Endodermal cell (in vitro differentiated cells): Measurements from ENCODE around the gene RABGGTA. TPM values are rescaled to one million over a fixed set of nuclear protein-coding genes. Genes with fewer than 3 reads are reported as not detected.
"Not testable (repeated sequence)": the region's sequence is repeated elsewhere in the genome, so short reads cannot be mapped to it uniquely, and the experiment has no call there.

ENCODE experiments used
- DNase-seq: peaks from one replicate; pipeline ENCODE4 v3.0.0-alpha.2; 2017
- H3K27ac ChIP-seq: 2 replicates; pipeline ENCODE4 v1.5.1; 2013; ENCODE audit warnings: mild to moderate bottlenecking, low read depth, low read length, moderate library complexity
- H3K27me3 ChIP-seq: 2 replicates; pipeline ENCODE4 v1.6.1; 2013; ENCODE audit warnings: mild to moderate bottlenecking, low read length, moderate library complexity; ENCODE audit not compliant: insufficient read depth, control insufficient read depth, poor library complexity, severe bottlenecking
- H3K36me3 ChIP-seq: 2 replicates; pipeline ENCODE4 v1.7.0; 2013; ENCODE audit warnings: mild to moderate bottlenecking, low read length, moderate library complexity; ENCODE audit not compliant: control insufficient read depth, insufficient read depth
- H3K4me1 ChIP-seq: one replicate; pipeline ENCODE4 v1.7.0; 2013; ENCODE audit warnings: low read length; ENCODE audit not compliant: control insufficient read depth, insufficient read depth
- H3K4me3 ChIP-seq: 2 replicates; pipeline ENCODE4 v1.5.1; 2013; ENCODE audit warnings: mild to moderate bottlenecking, low read length, moderate library complexity
- H3K9ac ChIP-seq: 2 replicates; pipeline ENCODE4 v1.6.1; 2013; ENCODE audit warnings: mild to moderate bottlenecking, low read length, moderate library complexity; ENCODE audit not compliant: poor library complexity, severe bottlenecking; ENCODE audit errors: extremely low read depth
- H3K9me3 ChIP-seq: 2 replicates; pipeline ENCODE4 v1.6.1; 2013; ENCODE audit warnings: mild to moderate bottlenecking, low read length, moderate library complexity; ENCODE audit not compliant: control insufficient read depth
- H3K27ac Mint-ChIP-seq: 2 replicates; pipeline ENCODE4 v1.8.0; 2020; ENCODE audit warnings: mixed read lengths
- H3K27me3 Mint-ChIP-seq: 2 replicates; pipeline ENCODE4 v1.8.0; 2021; ENCODE audit warnings: mild to moderate bottlenecking, mixed read lengths; ENCODE audit not compliant: insufficient read depth
- H3K36me3 Mint-ChIP-seq: 2 replicates; pipeline ENCODE4 v1.8.0; 2020; ENCODE audit warnings: low read depth, mixed read lengths
- H3K4me1 Mint-ChIP-seq: 2 replicates; pipeline ENCODE4 v1.8.0; 2020; ENCODE audit warnings: mixed read lengths
- H3K4me3 Mint-ChIP-seq: 2 replicates; pipeline ENCODE4 v1.8.0; 2020; ENCODE audit warnings: mild to moderate bottlenecking, moderate library complexity, mixed read lengths
- H3K9me3 Mint-ChIP-seq: 2 replicates; pipeline ENCODE4 v1.8.0; 2020; ENCODE audit warnings: mild to moderate bottlenecking, mixed read lengths
- WGBS, 2 experiments: methylation state at CpG; one replicate each; pipeline versions ENCODE4 v1.1.5 to v1.1.7; 2013; ENCODE audit warnings: missing lambda C conversion rate in 2 of 2, mixed read lengths in 1 of 2; ENCODE audit not compliant: insufficient coverage in 1 of 2, insufficient read length in 1 of 2; 5-methylcytosine and 5-hydroxymethylcytosine counted together
- total RNA-seq, 2 donors: library from RNA; stranded (reverse); fragmentation: NEBNext Ultra II Directional in 1 of 2; extraction: Animal tissue kit (Norgen Biotek cat#: 25700) in 1 of 2; gene quantifications; 2 replicates in 1 of 2; 3 replicates in 1 of 2; pipeline ENCODE4 v1.2.1, GENCODE V29; 2021
- TF ChIP-seq, protein P1 (sequence below): fragments of 200-600 bp; sonication (generic); conservative IDR thresholded peaks from 2 replicates; pipeline ENCODE4 v1.5.0; 2021; ENCODE audit warnings: antibody characterized with exemption, mild to moderate bottlenecking

The RABGGTA gene
- total RNA-seq, 2 donors from 2014 or later, result 20.2 to 20.5 TPM

DNA sequence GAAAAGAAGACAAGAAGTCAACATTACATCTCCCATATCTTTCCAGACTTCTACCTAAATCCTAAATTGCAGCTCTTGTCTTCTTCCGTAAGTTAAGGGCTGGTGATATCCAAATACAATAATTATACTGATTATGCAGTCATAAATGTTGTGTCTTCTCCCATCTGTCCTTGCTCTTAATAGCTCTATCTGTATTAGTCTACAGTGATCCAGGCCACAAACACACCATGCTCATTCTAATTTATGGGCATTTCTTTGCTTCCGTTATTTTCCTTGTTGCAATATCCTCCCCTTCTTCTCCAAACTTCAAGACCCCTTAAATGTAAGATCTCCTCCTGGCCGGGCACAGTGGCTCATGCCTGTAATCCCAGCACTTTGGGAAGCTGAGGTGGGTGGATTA, 51.9 kb downstream of the RABGGTA start:
- H3K4me3 Mint-ChIP-seq, result no peak overlapping the region
- Histone ChIP-seq H3K36me3 (peaks cover 18% of the 10 kb centered on the region), H3K9me3 (no peaks in the 10 kb centered on the region), H3K4me3 (no peak overlapping the region), H3K27ac (no peak overlapping the region), H3K27me3 (no peaks in the 10 kb centered on the region), H3K4me1 (no peaks in the 10 kb centered on the region), H3K9ac (no peak overlapping the region)
- TF ChIP-seq, protein P1, sequence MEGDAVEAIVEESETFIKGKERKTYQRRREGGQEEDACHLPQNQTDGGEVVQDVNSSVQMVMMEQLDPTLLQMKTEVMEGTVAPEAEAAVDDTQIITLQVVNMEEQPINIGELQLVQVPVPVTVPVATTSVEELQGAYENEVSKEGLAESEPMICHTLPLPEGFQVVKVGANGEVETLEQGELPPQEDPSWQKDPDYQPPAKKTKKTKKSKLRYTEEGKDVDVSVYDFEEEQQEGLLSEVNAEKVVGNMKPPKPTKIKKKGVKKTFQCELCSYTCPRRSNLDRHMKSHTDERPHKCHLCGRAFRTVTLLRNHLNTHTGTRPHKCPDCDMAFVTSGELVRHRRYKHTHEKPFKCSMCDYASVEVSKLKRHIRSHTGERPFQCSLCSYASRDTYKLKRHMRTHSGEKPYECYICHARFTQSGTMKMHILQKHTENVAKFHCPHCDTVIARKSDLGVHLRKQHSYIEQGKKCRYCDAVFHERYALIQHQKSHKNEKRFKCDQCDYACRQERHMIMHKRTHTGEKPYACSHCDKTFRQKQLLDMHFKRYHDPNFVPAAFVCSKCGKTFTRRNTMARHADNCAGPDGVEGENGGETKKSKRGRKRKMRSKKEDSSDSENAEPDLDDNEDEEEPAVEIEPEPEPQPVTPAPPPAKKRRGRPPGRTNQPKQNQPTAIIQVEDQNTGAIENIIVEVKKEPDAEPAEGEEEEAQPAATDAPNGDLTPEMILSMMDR, result no peak
- H3K36me3 Mint-ChIP-seq, result peaks cover 11% of the 10 kb centered on the region
- DNase-seq, result no peak
- H3K27ac Mint-ChIP-seq, result no peak overlapping the region
- H3K9me3 Mint-ChIP-seq, result no peaks in the 10 kb centered on the region
- H3K27me3 Mint-ChIP-seq, result no peaks in the 10 kb centered on the region
- 62% methylated on average over 3 of the region's 3 CpGs; no CpG with 5 or more reads in 1 of the 2 experiments for WGBS, 2 experiments
- peaks cover 6% of the 10 kb centered on the region for H3K4me1 Mint-ChIP-seq

DNA sequence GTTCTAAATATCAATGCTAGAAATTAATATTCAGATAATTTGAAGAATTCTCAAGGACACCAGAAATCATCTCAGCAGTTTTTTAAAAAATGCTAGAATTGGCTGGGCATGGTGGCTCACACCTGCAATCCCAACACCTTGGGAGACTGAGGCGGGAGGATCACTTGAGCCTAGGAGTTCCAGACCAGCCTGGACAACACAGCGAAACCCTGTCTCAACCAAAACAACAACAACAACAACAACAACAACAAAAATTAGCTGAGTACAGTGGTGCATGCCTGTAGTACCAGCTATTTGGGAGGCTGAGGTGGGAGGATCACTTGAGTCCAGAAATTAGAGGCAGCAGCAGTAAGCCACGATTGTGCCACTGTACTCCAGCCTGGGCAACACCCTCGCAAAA, 52.3 kb downstream of the RABGGTA start:
- peaks cover 9% of the 10 kb centered on the region for H3K36me3 Mint-ChIP-seq
- WGBS, 2 experiments, result 92% methylated on average over 3 of the region's 4 CpGs; no CpG with 5 or more reads in 1 of the 2 experiments

DNA sequence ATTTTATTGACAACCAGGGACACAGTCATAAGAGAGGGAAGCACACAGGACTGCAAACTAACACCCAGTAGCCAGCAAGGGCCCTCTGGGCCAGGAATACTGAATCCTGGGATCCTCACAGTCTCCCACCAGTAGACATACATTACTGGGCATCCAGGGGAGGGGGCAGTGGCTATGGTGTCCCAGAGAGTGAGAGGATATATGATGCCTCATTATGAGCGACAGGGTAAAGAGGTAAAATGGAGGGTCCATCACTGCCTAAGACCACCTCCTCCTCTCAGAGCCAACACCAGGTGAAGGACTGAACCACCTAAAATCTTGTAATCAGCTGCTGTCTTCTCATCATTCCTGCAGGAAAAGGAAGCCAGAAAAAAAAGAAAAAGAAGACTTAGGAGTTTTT, 54.5 kb downstream of the RABGGTA start:
- no CpG with 5 or more reads among the region's 1 CpG for WGBS, 2 experiments
- not testable (repeated sequence) for H3K36me3 Mint-ChIP-seq, H3K27ac Mint-ChIP-seq, H3K4me3 ChIP-seq, H3K4me3 Mint-ChIP-seq, H3K9me3 ChIP-seq, H3K4me1 ChIP-seq, H3K9me3 Mint-ChIP-seq, H3K27ac ChIP-seq, H3K9ac ChIP-seq, DNase-seq, H3K27me3 Mint-ChIP-seq, H3K27me3 ChIP-seq
- peaks cover 16% of the 10 kb centered on the region for H3K4me1 Mint-ChIP-seq
- H3K36me3 ChIP-seq, result peaks cover 15% of the 10 kb centered on the region

More for the DNA sequence above, 52.3 kb downstream of the RABGGTA start:
- no peak overlapping the region for H3K4me3 ChIP-seq
- no peaks in the 10 kb centered on the region for H3K9me3 Mint-ChIP-seq
- H3K27me3 ChIP-seq, result no peaks in the 10 kb centered on the region
- peaks cover 10% of the 10 kb centered on the region for H3K4me1 Mint-ChIP-seq
- H3K27ac Mint-ChIP-seq, result no peak overlapping the region
- H3K36me3 ChIP-seq, result peaks cover 15% of the 10 kb centered on the region
- TF ChIP-seq, protein P1, result no peak
- H3K4me3 Mint-ChIP-seq, result no peak overlapping the region
- no peaks in the 10 kb centered on the region for H3K9me3 ChIP-seq
- no peaks in the 10 kb centered on the region for H3K27me3 Mint-ChIP-seq
- H3K27ac ChIP-seq, result no peak overlapping the region
- no peaks in the 10 kb centered on the region for H3K4me1 ChIP-seq
- DNase-seq, result no peak
- no peak overlapping the region for H3K9ac ChIP-seq

DNA sequence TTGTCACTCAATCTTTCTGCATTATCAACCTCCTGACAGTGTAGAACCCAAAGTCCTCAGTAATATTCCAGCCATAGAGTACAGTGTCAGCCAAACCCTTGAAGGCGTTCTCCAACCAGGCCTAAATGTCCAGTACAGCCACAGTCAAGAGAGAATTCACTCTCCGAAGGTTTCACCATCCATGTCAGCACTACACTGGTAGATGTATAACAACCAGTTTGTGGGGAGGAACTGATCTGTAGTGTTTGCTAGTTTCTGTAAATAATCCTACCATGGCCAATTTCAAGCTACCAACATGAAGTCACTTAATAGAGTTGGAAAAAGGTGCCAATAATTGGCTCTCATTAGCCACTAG, 55.1 kb downstream of the RABGGTA start:
- Mint-ChIP-seq H3K9me3 (no peaks in the 10 kb centered on the region), H3K4me1 (peaks cover 16% of the 10 kb centered on the region), H3K4me3 (peak overlapping the region; percentile 92), H3K27me3 (no peaks in the 10 kb centered on the region), H3K27ac (peak overlapping the region; percentile 96), H3K36me3 (peaks cover 13% of the 10 kb centered on the region)
- DNase-seq, result no peak
- peaks cover 3% of the 10 kb centered on the region for H3K4me1 ChIP-seq
- H3K27me3 ChIP-seq, result no peaks in the 10 kb centered on the region
- TF ChIP-seq, protein P1, result no peak
- H3K36me3 ChIP-seq, result peaks cover 20% of the 10 kb centered on the region
- no peaks in the 10 kb centered on the region for H3K9me3 ChIP-seq
- 92 to 94% methylated on average over 1 to 2 of the region's 2 CpGs for WGBS, 2 experiments
- H3K4me3 ChIP-seq, result no peak overlapping the region
- no peak overlapping the region for H3K27ac ChIP-seq
- H3K9ac ChIP-seq, result no peak overlapping the region
